Endometrium (tissue), 2 donors: ENCODE measurements around the gene OR4F15.
"Not testable (repeated sequence)": the region's sequence is repeated elsewhere in the genome, so short reads cannot be mapped to it uniquely, and the experiment has no call there.

Source experiments
- FAIRE-seq: peaks from 2 replicates; lab custom pipeline; 2012; peaks lifted over from hg19 to GRCh38; lab: Jason Lieb, UNC
- donor health status: control.
- donor health status: control.

OR4F15 gene, protein sequence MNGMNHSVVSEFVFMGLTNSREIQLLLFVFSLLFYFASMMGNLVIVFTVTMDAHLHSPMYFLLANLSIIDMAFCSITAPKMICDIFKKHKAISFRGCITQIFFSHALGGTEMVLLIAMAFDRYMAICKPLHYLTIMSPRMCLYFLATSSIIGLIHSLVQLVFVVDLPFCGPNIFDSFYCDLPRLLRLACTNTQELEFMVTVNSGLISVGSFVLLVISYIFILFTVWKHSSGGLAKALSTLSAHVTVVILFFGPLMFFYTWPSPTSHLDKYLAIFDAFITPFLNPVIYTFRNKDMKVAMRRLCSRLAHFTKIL

GRCh38 chr15:101811902-101812301 is at the start of gene OR4F15:
OR4F15 (plus strand) TSS chr15:101812202; CDS start chr15:101818187, 5,985 bp downstream.
- no peak for FAIRE-seq

DNA sequence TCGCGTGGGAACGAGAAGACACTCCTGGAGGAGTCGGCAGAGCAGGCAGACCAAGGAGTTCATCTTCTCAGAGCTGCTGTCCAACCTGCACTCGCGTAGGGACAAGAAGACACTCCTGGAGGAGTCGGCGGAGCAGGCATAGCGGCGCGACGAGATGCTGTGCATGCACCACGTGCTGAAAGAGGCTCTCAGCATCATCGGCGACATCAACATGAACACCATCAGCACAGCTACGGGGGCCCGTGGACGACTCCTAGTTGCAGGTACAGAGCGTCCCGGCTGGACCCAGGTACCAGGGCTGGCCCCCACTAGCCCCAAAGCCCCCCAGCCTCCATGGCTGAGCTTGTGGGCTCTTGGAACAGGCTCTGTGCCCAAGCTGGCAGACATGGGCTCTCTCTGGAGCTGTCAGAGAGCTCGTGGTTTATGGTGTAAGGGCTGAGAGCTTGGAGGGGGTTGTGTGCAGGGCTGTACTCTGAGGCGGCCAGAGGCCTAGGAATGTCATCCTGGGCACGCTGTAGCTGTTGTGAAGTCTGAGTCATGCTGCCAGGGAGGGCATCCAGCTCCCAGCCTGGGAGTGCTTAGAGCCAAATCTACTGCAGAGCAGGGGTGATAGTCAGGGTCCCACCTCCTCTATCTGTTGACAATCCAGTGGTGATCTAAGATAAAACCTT is 47.2 kb upstream of the OR4F15 start:
- FAIRE-seq: not testable (repeated sequence)

GRCh38 chr15:101765340-101765671 is 46.7 kb upstream of the OR4F15 start:
- not testable (repeated sequence) for FAIRE-seq

- FAIRE-seq: no peak
Measured at GRCh38 chr15:101765772-101766456, 46.1 kb upstream of the OR4F15 start.

GRCh38 chr15:101767083-101767640 is 44.8 kb upstream of the OR4F15 start:
- not testable (repeated sequence) for FAIRE-seq

DNA sequence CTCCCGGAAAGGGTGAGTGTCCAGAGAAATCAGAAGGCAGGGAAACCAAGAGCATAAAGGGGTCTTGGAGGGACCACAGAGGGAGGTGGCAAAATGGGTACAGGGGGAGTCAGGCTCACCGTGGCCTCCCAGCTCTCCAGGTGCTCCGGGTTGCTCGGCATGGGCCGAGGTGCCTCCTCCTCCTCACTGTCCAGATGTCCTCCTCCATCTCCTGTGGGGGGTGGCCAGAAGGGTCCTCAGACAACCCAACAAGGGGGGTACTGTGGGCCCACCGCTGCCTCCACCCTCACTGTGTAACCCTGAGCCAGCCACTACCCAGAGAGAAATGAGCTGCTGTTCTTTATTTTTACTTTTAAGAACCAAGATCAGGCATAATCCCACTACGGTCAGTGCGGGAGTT is 39.1 kb upstream of the OR4F15 start:
- no peak for FAIRE-seq

DNA sequence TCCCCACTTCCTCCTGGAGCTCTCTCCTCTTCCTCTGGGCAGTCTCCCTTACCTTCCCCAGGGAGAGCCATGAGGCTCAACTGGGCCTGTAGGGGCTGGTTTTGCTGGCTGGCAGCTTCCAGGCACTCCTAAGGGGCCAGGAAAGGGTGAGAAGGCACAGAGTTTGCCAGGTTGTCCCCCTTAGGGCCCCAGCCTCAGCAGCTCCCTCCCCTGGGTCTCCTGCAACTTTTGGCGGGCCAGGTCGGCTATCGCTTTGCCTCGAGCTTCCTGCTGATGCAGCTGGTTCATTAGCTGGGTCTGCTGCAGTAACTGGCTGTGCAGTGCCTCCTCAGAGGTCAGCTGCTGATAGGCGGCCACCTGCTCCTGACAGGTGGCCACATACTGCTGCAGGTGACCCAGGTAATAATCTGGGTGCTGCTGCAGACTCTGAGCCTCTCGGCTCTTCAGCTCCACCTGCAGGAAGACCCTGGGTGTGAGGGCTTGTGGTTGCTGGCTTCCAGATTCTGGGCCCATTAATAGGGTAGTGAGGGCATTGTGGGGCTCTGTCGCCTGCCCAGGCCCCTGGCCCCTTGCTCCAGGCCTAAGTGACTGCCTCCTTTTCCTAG is 38.4 kb upstream of the OR4F15 start:
- FAIRE-seq: no peak

GRCh38 chr15:101775136-101775535 is 36.9 kb upstream of the OR4F15 start:
- FAIRE-seq: no peak

DNA sequence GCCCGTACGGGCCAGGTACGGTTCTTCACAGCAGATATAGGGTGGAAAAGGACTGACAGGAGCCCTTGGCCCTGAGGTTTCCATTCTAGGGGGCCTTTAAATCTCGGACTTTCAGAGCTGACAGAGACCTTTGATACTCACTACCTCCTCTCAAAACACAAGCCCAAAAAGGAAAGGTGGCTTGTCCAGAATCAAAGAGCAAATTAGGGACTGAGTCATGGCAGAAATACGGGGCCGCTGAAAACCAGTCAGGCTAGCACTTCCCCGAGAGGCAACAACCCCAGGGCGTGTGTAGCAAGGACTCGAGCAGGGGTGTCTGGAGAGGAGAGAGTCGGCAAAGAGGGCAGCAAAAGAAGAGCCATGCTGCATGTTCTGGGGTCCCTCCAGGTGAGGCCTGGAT is 33.4 kb upstream of the OR4F15 start:
- FAIRE-seq: not testable (repeated sequence)

DNA sequence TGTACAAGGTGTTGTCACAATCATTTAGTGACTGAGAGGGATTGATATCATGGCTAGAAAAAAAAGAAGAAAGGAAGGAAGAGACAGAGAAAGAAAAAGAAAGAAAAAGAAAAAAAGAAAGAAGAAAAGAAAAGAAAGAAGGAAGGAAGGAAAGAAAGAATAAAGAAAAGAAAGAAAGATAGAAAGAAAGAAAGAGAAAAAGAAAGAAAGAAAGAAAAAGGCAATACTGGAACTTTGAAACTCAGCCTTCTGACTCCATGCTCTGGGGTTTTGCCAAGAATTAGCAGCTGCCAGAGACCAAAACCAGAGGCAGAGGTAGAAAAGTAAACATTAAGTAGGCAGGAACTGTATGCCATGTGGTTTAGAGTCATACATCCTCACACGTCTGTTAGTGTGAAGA is 31.8 kb upstream of the OR4F15 start:
- not testable (repeated sequence) for FAIRE-seq

- no peak for FAIRE-seq
Measured at GRCh38 chr15:101781928-101782327, 30.1 kb upstream of the OR4F15 start.

GRCh38 chr15:101784644-101785043 is 27.4 kb upstream of the OR4F15 start:
- no peak for FAIRE-seq

GRCh38 chr15:101786422-101786821 is 25.6 kb upstream of the OR4F15 start:
- FAIRE-seq: not testable (repeated sequence)

GRCh38 chr15:101788001-101788400 is 24.0 kb upstream of the OR4F15 start:
- not testable (repeated sequence) for FAIRE-seq

- FAIRE-seq: not testable (repeated sequence)
Measured at GRCh38 chr15:101788503-101789269, 23.3 kb upstream of the OR4F15 start.

DNA sequence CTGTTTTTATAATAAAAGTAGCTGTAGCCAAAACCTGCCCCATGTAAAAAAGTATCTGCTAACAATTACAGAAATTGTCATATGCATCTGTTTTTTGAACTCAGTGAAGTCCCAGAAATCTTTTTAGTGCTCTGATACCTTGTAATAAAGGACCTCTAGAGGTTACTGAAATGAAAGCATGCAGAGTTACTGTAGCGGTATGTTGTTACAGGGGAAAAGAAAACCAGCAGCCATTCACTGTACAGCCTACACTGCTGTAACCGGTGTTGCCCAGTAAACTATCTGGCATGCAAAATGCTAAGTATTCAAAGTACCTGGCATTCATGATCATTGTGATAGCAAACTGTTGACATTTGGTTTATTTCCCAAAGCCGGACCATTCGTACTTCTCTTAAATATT is 21.3 kb upstream of the OR4F15 start:
- peak; percentile 21 for FAIRE-seq

- FAIRE-seq: not testable (repeated sequence)
Measured at GRCh38 chr15:101793981-101794380, 18.0 kb upstream of the OR4F15 start.

GRCh38 chr15:101795455-101795854 is 16.5 kb upstream of the OR4F15 start:
- no peak for FAIRE-seq

GRCh38 chr15:101799665-101800064 is 12.3 kb upstream of the OR4F15 start:
- FAIRE-seq: no peak

GRCh38 chr15:101801048-101801447 is 11.0 kb upstream of the OR4F15 start:
- no peak for FAIRE-seq

DNA sequence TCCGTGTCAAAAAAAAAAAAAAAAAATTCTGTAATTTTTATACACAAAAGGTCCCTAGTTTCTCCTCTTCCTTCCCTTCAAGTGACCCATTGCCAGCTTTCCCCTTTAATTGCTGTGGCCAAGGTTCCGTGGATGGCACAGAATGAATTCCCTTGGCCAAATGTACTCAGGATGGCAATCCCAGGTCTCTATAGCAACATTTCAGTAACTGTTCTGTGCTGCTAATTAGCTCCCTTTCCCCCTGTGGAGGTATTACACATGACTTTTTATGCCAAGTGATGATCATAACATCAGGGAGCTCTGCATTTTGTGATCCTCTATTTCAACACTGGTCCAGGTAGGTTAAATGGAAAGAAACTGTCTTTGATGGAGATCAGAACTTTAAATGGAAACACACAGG is 8.8 kb upstream of the OR4F15 start, which contains the start of gene OR4F6:
OR4F6 (plus strand) TSS at position 301 of the 400 bp plus-strand sequence. CDS start 2,211 bp downstream, outside the sequence.
- FAIRE-seq: no peak
